Karpas-422 (cell line): ENCODE measurements around the gene IQGAP2. TPM values are rescaled to one million over a fixed set of nuclear protein-coding genes. Genes with fewer than 3 reads are reported as not detected.
"Not testable (repeated sequence)": the region's sequence is repeated elsewhere in the genome, so short reads cannot be mapped to it uniquely, and the experiment has no call there.

Experiments
- DNase-seq: peaks from one replicate; pipeline ENCODE4 v3.0.0-alpha.2; 2015
- H2AFZ ChIP-seq: fragments of 200-600 bp; sonication (generic); 2 replicates; pipeline ENCODE4 v1.6.1; 2014; ENCODE audit warnings: antibody characterized with exemption, low read length, mixed read lengths
- H3K27ac ChIP-seq: fragments of 200-600 bp; sonication (generic); 2 replicates; pipeline ENCODE4 v1.5.1; 2014; ENCODE audit warnings: mild to moderate bottlenecking, low read length, moderate library complexity
- H3K27me3 ChIP-seq: fragments of 200-600 bp; sonication (generic); 2 replicates; pipeline ENCODE4 v1.6.1; 2014; ENCODE audit warnings: low read length, mixed read lengths
- H3K36me3 ChIP-seq: fragments of 200-600 bp; sonication (generic); 2 replicates; pipeline ENCODE4 v1.6.1; 2014; ENCODE audit warnings: low read length, mixed read lengths; ENCODE audit not compliant: insufficient read depth
- H3K4me1 ChIP-seq: fragments of 200-600 bp; sonication (generic); 2 replicates; pipeline ENCODE4 v1.6.1; 2014; ENCODE audit warnings: mild to moderate bottlenecking, low read length, mixed read lengths
- H3K4me2 ChIP-seq: fragments of 200-600 bp; sonication (generic); 2 replicates; pipeline ENCODE4 v1.6.1; 2014; ENCODE audit warnings: low read length, low read depth, mild to moderate bottlenecking; ENCODE audit not compliant: poor library complexity, severe bottlenecking
- H3K4me3 ChIP-seq: fragments of 200-600 bp; sonication (generic); 2 replicates; pipeline ENCODE4 v1.5.1; 2014; ENCODE audit warnings: mild to moderate bottlenecking, antibody characterized with exemption, low read length, mixed read lengths
- H3K79me2 ChIP-seq: fragments of 200-600 bp; sonication (generic); 2 replicates; pipeline ENCODE4 v1.6.1; 2014; ENCODE audit warnings: mild to moderate bottlenecking, low read length, mixed read lengths
- H3K9ac ChIP-seq: fragments of 200-600 bp; sonication (generic); 2 replicates; pipeline ENCODE4 v1.6.0; 2014; ENCODE audit warnings: low read length
- H3K9me2 ChIP-seq: fragments of 200-600 bp; sonication (generic), shearing (Covaris generic); replicated peaks from 2 replicates; pipeline ENCODE4 v1.6.0; 2014; ENCODE audit warnings: mild to moderate bottlenecking, low read length, moderate library complexity; ENCODE audit not compliant: insufficient read depth
- H3K9me3 ChIP-seq: fragments of 300-700, 200-600 bp; sonication (generic); 2 replicates; pipeline ENCODE4 v1.6.1; 2014; ENCODE audit warnings: low read length, mixed read lengths
- H4K20me1 ChIP-seq: fragments of 200-600 bp; sonication (generic); 2 replicates; pipeline ENCODE4 v1.6.1; 2014; ENCODE audit warnings: mild to moderate bottlenecking, antibody characterized with exemption, low read length, low read depth; ENCODE audit not compliant: insufficient read depth
- total RNA-seq: library from RNA; depleted of rRNA; stranded (reverse); fragments of >200 nt; shearing (Covaris generic); gene quantifications from 2 replicates; pipeline ENCODE4 v1.2.3, GENCODE V29; 2014; ENCODE audit warnings: low replicate concordance

Gene IQGAP2
- total RNA-seq, 1 experiment from 2014 or later = not detected

DNA sequence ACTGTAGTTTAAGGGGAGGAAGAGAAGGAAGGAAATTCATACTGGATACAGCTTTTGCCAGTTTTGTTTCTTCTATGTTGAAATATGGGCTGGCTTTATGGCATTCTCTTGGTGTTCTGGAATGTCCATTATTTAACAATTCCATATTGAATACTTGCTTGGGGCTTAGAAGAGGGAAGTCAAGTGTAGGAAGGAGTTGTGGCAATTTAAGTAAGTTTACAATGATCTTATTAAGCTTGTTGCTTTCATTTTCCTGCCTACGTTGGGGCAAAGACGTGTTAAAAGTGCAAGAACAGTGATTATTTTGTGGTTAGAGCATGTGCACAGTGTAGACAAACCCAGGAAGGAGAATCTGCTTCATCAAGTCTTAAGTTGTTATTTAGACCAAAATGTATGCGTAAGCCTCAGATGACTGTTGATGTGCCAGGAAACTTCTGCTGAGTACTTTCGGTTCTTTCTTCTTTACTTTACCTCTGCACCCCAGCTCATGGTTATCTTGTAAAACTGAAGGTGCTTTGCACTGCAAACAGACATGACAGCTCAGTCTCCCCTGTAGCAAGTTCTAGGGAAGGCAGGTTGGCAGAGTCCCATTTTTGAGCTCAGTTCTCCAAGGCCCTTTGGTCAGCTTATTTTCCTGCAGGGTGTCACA lies 144.3 kb downstream of the IQGAP2 start:
- Histone ChIP-seq H3K36me3 (no peaks in the 10 kb centered on the region), H4K20me1 (no peaks in the 10 kb centered on the region), H3K4me3 (no peak overlapping the region), H3K27ac (no peak overlapping the region), H3K79me2 (no peaks in the 10 kb centered on the region), H3K9me2 (no peaks in the 10 kb centered on the region), H2AFZ (no peak overlapping the region), H3K9ac (no peak overlapping the region), H3K27me3 (0 out of 2 replicates have a peak, but pooled peaks cover 2% of the 10 kb centered on the region), H3K4me2 (no peak overlapping the region), H3K4me1 (no peaks in the 10 kb centered on the region), H3K9me3 (no peaks in the 10 kb centered on the region)
- no peak for DNase-seq

DNA sequence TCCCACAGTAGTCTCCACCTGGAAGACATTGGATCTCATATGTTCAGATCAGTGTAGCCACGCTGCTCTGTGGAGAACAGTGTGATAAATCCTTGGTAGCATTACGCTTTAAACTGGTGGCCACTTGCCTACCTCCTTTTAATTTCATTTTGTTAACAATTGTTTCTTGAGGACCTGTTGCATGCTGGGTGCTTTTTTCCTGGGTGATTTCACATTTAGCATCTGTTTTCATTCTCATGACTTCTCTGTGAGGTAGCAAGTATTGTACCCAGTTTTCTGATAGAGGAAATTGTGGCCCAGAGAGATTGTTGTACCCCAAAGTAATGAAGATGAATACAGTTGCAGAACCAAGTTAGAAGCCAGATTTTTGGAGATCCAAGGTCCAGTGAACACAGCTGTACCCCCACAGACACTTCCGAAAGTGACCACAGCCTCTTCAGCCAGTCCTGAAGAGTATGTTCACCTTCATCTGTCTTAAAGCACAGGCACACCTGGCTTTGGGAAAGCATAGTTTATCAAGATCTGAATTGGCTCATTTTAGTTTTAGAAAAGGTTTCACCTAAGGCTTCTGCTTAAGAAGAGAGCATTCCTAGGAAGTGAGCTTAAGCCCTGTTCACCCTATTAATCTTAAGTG lies 144.9 kb downstream of the IQGAP2 start:
- DNase-seq = no peak
- H4K20me1 ChIP-seq = no peaks in the 10 kb centered on the region
- no peaks in the 10 kb centered on the region for H3K36me3 ChIP-seq
- H3K4me1 ChIP-seq = no peaks in the 10 kb centered on the region
- H3K79me2 ChIP-seq = no peaks in the 10 kb centered on the region
- H3K9me3 ChIP-seq = no peaks in the 10 kb centered on the region
- no peak overlapping the region for H2AFZ ChIP-seq
- H3K9ac ChIP-seq = no peak overlapping the region
- no peak overlapping the region for H3K27ac ChIP-seq
- no peak overlapping the region for H3K4me2 ChIP-seq
- no peak overlapping the region for H3K4me3 ChIP-seq
- H3K27me3 ChIP-seq = 0 out of 2 replicates have a peak, but pooled peaks cover 2% of the 10 kb centered on the region
- no peaks in the 10 kb centered on the region for H3K9me2 ChIP-seq

DNA sequence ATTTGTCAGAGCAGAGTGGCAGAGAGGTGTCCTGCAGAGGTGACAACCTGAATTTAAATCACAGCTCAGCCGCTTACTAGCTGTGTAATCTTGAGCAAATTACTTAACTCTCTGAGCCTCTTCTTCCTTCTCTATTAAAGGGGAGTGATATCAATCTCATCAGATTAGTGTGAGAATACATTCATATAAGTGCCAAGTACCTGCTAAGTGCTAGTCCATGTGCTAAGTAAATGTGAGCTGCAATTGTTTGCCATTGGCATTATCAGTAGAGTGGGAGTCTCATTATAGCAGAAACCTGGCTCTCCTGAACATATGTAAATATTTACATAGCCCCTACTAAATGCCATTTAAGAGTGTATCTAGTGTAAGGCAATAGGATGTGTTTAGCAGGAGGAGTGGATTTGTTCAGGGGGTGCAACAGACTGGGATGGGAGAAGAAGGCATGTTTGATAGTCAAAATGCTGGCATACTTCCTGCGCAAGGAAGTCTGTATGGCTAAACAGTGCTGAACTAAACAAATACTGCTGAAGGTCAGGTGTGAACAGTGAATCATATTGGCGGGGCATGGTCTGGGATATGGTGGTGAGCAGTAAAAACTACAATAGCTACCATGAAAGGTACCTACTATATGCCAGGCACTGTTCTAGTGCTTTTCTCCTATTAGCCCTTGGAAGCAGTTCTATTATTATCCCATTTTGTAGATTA lies 145.6 kb downstream of the IQGAP2 start:
- Histone ChIP-seq H4K20me1 (no peaks in the 10 kb centered on the region), H3K4me2 (no peak overlapping the region), H3K27ac (no peak overlapping the region), H2AFZ (no peak overlapping the region), H3K79me2 (no peaks in the 10 kb centered on the region), H3K4me1 (no peaks in the 10 kb centered on the region), H3K4me3 (no peak overlapping the region), H3K9me2 (no peaks in the 10 kb centered on the region), H3K36me3 (no peaks in the 10 kb centered on the region), H3K27me3 (0 out of 2 replicates have a peak, but pooled peaks cover 2% of the 10 kb centered on the region), H3K9me3 (no peaks in the 10 kb centered on the region), H3K9ac (no peak overlapping the region)
- no peak for DNase-seq

DNA sequence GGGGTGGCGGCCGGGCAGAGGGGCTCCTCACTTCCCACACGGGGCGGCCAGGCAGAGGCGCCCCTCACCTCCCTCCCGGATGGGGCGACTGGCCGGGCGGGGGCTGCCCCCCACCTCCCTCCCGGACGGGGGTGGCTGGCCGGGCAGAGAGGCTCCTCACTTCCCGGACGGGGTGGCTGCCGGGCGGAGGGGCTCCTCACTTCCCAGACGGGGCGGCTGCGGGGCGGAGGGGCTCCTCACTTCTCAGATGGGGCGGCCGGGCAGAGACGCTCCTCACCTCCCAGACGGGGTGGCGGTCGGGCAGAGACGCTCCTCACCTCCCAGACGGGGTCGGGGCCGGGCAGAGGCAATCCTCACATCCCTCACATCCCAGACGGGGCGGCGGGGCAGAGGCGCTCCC lies 147.8 kb downstream of the IQGAP2 start:
- not testable (repeated sequence) for H3K4me2 ChIP-seq, H3K27me3 ChIP-seq, H3K27ac ChIP-seq, H3K9me2 ChIP-seq, H2AFZ ChIP-seq, H4K20me1 ChIP-seq, H3K36me3 ChIP-seq, H3K9me3 ChIP-seq, H3K9ac ChIP-seq, DNase-seq, H3K4me3 ChIP-seq, H3K4me1 ChIP-seq, H3K79me2 ChIP-seq

DNA sequence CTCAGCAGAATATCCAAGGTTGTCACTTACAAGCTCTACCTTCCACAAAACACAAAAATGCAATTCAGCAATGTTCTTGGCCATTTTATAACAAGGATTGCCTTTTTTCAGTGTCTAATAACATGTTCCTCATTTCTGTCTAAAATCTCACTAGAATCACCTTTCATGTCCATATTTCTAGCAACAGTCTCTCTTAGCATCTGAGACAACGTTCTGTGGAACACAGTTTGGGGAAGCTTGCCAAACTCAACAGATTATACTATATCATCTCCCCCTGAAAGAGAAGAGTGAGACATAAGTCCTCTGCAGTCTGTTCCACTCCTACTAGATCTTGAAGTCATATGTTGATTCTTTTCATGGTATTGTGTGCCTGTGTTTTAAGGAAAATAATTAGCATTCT lies 149.5 kb downstream of the IQGAP2 start:
- Histone ChIP-seq H3K27ac (no peak overlapping the region), H3K9me3 (no peaks in the 10 kb centered on the region), H4K20me1 (no peaks in the 10 kb centered on the region), H3K4me1 (no peaks in the 10 kb centered on the region), H3K36me3 (no peaks in the 10 kb centered on the region), H3K9ac (no peak overlapping the region), H3K4me2 (no peak overlapping the region), H3K79me2 (no peaks in the 10 kb centered on the region), H2AFZ (no peak overlapping the region), H3K4me3 (no peak overlapping the region), H3K27me3 (0 out of 2 replicates have a peak, but pooled peaks cover 2% of the 10 kb centered on the region), H3K9me2 (no peaks in the 10 kb centered on the region)
- DNase-seq = no peak

DNA sequence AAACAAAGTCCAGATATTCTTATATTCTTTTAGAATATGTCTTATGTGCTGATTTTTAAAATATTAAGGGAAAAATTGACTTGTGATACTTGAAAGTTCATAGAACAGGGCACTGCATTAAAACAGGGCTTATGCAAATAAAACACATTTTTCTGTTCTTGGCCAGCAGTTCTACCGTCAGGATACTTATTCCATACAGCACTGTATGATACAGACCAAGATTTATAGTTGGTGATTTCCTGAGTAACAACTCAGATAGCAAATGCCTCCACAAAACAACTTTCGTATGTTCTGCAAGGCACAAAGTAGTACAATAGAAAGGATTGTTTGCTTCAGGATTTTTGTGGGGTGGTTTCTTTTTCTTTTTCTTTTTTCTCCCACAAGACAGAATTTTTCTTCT lies 150.2 kb downstream of the IQGAP2 start:
- Histone ChIP-seq H3K9me3 (no peaks in the 10 kb centered on the region), H4K20me1 (no peaks in the 10 kb centered on the region)

DNA sequence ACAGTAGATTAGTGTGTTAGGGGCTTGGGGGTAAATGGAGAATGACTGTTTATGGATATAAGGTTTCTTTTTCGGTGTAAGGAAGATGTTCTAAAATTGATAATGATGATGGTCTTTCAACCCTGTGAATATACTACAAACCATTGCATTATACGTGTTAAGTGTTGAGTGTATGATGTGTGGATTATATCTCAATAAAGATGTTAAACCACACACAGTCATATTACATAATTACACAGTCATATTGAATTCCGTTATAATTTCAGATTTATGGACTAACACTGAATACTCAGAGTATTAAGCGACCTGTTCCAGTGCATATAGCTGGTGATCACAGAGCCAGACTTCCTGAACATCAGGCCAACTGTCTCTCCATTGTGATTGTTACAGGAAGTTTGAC lies 152.0 kb downstream of the IQGAP2 start:
- Histone ChIP-seq H2AFZ (no peak overlapping the region), H3K4me2 (no peak overlapping the region), H3K9ac (no peak overlapping the region), H3K27me3 (no peaks in the 10 kb centered on the region), H3K9me3 (no peaks in the 10 kb centered on the region), H3K36me3 (no peaks in the 10 kb centered on the region), H3K79me2 (no peaks in the 10 kb centered on the region), H4K20me1 (no peaks in the 10 kb centered on the region), H3K4me1 (no peaks in the 10 kb centered on the region), H3K4me3 (no peak overlapping the region), H3K27ac (no peak overlapping the region), H3K9me2 (no peaks in the 10 kb centered on the region)
- no peak for DNase-seq

More for the DNA sequence above, 150.2 kb downstream of the IQGAP2 start:
- Histone ChIP-seq H3K9me2 (no peaks in the 10 kb centered on the region), H3K27ac (no peak overlapping the region), H3K4me2 (no peak overlapping the region), H3K9ac (no peak overlapping the region), H3K36me3 (no peaks in the 10 kb centered on the region), H3K79me2 (no peaks in the 10 kb centered on the region), H2AFZ (no peak overlapping the region), H3K4me1 (no peaks in the 10 kb centered on the region), H3K27me3 (0 out of 2 replicates have a peak, but pooled peaks cover 2% of the 10 kb centered on the region), H3K4me3 (no peak overlapping the region)
- no peak for DNase-seq

DNA sequence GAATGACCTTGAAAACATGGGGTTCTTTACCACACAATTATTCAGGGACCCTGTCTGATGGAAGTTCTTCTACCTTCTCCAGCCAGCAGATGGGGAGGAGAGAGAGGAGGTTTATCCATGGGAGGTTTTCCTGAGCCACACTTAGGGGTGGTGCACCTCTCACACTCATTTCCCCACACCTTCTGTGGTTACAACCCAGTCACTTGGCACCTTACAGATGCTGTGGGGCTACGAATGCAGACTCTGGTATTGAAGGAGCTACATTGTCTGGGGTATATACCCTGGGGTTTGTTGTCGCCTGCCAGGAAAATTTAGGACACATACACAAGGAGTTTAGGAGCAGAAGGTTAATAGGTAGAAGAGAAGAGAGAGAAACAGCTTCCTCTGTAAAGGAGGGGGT lies 152.6 kb downstream of the IQGAP2 start:
- Histone ChIP-seq H3K36me3 (no peaks in the 10 kb centered on the region), H3K4me1 (no peaks in the 10 kb centered on the region), H3K27ac (no peak overlapping the region), H3K4me2 (no peak overlapping the region), H3K9me3 (no peaks in the 10 kb centered on the region), H3K79me2 (no peaks in the 10 kb centered on the region), H4K20me1 (no peaks in the 10 kb centered on the region), H3K9me2 (no peaks in the 10 kb centered on the region), H2AFZ (no peak overlapping the region), H3K4me3 (no peak overlapping the region), H3K9ac (no peak overlapping the region), H3K27me3 (no peaks in the 10 kb centered on the region)
- DNase-seq = no peak
